SJSA1 (cell line): ENCODE results near the gene STRBP. TPM values are rescaled to one million over a fixed set of nuclear protein-coding genes. Genes with fewer than 3 reads are reported as not detected.

ENCODE experiments used
- DNase-seq, 2 experiments: peaks; one replicate each; pipeline ENCODE4 v3.0.0-alpha.2; 2015 to 2020; ENCODE audit warnings: low spot score in 2 of 2, low read depth in 1 of 2
- H3K27ac ChIP-seq: fragments of 250-450 bp; sonication (Bioruptor Pico); 2 replicates; pipeline ENCODE4 v1.5.1; 2020; ENCODE audit warnings: mild to moderate bottlenecking, moderate library complexity
- H3K27me3 ChIP-seq: fragments of 250-450 bp; sonication (Bioruptor Pico); replicated peaks from 2 replicates; pipeline ENCODE4 v1.5.1; 2020; ENCODE audit warnings: mild to moderate bottlenecking, moderate library complexity
- H3K36me3 ChIP-seq: fragments of 250-450 bp; sonication (Bioruptor Pico); 2 replicates; pipeline ENCODE4 v1.5.1; 2020; ENCODE audit warnings: mild to moderate bottlenecking
- H3K4me1 ChIP-seq: fragments of 250-450 bp; sonication (Bioruptor Pico); replicated peaks from 2 replicates; pipeline ENCODE4 v1.6.1; 2021; ENCODE audit warnings: mild to moderate bottlenecking
- H3K4me3 ChIP-seq: fragments of 250-450 bp; sonication (Bioruptor Pico); 2 replicates; pipeline ENCODE4 v1.5.1; 2020; ENCODE audit warnings: mild to moderate bottlenecking
- H3K9me3 ChIP-seq: fragments of 250-450 bp; sonication (Bioruptor Pico); replicated peaks from 2 replicates; pipeline ENCODE4 v1.5.1; 2020; ENCODE audit warnings: mild to moderate bottlenecking
- total RNA-seq: library from RNA; depleted of rRNA; stranded (reverse); fragments of >200 nt; shearing (Covaris generic); gene quantifications from 2 replicates; pipeline ENCODE4 v1.2.3, GENCODE V29; 2014

The STRBP gene
- total RNA-seq, 1 experiment from 2014 or later: 5.3 TPM

DNA sequence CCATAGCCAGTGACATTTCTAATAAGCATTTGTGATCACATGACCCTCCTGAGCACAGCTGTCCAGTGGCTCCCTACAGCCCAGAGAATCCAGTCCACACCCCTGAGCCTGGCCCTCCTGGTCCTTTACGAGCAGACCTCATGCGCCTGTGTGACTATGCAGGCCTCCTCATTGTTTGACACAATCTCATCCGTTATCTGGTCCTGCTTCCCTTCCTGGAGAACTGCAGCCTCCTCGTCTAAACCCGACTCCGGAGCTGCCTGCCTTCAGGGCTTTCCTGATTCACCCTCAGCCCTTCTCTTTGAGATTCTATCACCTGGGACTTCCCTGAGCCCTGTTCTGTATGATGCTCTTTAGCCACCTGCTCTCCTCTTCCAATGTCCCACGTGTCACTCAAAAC is 155.2 kb downstream of the STRBP start:
- Histone ChIP-seq H3K4me1 (no peaks in the 10 kb centered on the region), H3K4me3 (no peak overlapping the region), H3K27ac (no peak overlapping the region), H3K36me3 (peaks cover under 1% of the 10 kb centered on the region; the same call in 1 of the 2 replicates), H3K27me3 (no peaks in the 10 kb centered on the region), H3K9me3 (no peaks in the 10 kb centered on the region)
- DNase-seq: no peak

DNA sequence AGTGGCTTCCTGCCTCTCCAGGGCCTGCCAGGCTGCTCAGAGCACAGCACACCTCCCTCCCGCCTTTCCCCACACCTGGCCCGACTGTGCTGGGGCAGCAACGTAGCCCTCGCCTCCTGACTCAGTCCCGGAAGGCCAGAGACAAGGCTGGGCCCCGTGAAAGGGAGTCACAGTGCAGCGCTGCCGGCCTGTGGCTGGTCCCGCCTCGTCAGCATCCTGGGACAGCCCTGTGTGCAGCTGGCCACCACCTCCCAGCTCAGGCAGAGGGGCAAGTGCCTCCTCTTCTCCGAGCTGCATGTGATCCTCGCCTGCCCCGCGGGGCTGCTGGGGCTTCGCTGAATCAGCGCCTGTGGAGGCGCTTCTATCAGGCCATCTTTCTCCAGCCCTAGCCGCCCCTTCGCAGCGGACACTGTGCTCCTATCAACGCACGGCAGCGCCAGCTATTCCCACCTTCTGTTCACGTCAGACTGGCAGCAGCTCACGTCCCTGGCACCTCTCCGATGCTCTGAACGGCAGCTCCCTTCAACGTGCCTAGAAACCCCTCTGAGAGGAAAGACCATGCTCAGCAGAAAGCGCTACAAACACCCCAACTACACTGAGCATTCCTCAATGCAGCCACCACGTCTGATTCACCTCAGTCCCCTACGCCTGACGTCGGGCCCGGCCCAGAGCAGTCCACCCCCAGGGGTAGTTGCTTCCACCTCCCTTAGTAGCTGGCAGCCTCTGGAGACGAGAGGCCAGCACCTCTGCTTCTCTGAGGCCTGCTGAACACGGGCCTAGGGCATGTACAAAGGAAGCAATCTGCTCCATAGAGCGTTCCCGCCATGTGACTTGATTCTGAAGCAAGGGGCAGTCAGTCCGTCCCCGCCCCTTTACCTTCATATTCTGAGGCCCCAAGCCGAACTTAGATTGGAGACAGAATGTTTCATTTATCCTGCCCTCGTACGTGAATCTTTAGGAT is 156.1 kb downstream of the STRBP start:
- DNase-seq: no peak
- Histone ChIP-seq H3K36me3 (peaks cover 3% of the 10 kb centered on the region; the same call in 1 of the 2 replicates), H3K27ac (no peak overlapping the region), H3K4me1 (no peaks in the 10 kb centered on the region), H3K9me3 (no peaks in the 10 kb centered on the region), H3K27me3 (no peaks in the 10 kb centered on the region), H3K4me3 (no peak overlapping the region)

DNA sequence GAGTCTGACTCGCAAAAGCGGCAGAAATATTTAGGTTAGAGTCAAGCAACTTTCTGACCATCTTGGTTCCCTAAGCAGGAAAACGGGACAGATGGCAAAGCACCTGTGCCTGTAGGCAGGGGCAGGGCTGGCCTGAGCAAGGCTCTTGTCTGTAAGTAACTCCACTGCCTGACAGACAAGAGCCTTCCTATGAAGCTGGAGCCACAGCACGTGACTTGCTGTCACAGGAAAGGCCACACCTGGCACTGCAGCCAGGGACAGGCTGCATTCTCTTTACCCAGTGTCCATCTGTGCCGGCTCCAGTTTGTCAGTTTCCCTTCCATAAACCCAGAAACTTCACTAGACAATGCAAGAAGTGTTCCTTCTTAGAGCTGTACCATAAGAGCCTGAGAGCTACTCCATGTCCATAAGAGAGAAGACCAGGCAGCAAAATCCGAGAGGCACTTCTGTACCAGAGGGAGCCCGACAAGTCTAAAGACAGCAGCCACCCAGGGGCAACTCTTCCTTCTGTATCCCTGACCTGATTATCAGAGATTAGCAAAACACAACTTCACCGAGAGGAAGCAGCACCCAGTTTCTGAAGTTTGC is 156.9 kb downstream of the STRBP start:
- no peak for DNase-seq
- Histone ChIP-seq H3K4me1 (no peaks in the 10 kb centered on the region), H3K27ac (no peak overlapping the region), H3K9me3 (no peaks in the 10 kb centered on the region), H3K4me3 (no peak overlapping the region), H3K36me3 (peaks cover 3% of the 10 kb centered on the region; the same call in 1 of the 2 replicates), H3K27me3 (no peaks in the 10 kb centered on the region)

DNA sequence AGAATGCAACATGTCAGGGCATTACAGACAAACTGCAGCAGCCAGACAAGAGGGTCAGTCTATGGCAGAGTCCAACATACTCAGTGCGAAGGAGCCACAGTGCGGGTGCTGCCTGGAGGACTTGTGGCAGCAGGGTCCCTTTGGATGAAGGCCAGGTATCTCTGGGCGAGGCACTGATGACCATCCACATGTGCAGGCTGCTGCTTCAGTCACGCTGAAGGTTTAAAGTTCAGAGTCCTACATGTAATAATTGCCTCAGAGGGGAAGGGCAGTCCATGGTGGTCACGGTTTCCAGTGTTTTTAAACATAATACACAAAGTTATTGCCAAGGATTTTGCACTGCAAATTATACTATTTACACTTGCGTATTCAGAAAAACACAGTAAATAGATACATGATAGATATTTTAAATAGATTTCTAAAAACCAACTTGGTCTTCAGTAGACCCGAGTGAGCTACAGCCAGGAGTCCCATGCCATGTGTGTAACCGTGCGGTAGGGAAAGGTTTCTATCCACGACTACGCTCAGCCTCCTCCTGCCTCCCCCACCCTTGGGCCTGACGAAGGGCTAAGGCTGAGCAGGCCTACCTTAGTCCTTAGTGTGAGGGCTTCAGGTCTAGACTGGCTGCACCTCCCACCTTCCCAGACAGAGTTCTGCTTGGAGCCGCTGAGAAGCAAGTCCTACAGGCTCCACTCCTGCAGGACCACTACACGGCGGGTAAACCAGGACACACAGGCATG is 158.7 kb downstream of the STRBP start:
- H3K36me3 ChIP-seq: peaks cover 6% of the 10 kb centered on the region; the same call in 1 of the 2 replicates
- H3K27ac ChIP-seq: no peak overlapping the region
- DNase-seq: no peak
- H3K4me3 ChIP-seq: no peak overlapping the region
- H3K9me3 ChIP-seq: no peaks in the 10 kb centered on the region
- no peaks in the 10 kb centered on the region for H3K27me3 ChIP-seq
- no peaks in the 10 kb centered on the region for H3K4me1 ChIP-seq

DNA sequence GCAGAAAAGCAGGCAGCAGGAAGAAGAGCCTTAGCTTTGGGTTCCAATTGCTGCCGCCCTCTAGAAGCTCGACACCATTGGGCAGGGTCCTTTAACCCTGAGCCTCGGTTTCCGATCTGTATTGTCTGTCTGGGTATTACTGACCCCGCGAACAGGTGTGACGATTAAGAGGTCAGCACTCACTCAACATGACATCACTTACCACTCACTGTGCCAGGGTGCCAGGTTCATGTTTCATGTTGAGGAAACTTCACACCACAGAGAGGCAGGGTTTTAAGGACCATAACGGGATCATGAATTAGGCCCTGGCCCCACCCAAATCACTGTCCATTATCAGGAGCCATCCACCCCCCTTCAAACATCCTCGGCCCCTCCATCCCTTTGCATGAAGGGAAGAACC is 159.4 kb downstream of the STRBP start:
- no peaks in the 10 kb centered on the region for H3K9me3 ChIP-seq
- no peak for DNase-seq

DNA sequence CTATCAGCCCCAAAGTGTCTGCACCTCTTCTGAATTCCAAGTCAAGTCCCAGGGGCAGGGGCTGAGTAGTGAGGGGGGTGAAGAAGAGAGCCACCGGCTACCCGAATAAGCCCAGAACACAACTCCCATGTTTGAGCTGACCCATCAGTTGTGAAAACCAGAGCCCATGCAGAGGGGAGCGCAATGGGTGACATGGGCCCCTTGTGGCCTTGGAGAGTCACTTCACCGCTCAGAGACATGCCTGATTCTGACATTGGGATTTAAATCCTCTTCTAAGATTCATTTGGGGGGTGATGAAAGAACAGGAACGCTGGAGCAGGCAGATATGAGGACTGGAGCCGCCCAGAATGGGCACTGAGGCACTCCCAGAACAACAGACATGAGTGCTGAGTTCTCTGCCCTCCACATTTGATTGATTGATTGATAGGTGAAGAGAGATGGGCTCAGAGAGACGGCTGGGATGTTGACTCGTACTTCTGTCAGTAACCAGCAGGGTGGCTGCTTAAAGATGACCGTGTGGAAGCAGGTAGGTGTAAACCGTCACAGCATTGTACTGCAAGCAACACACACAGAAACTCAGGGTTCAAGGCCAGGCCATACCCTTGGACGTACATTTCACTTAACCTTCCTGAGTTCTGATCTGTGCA is 160.6 kb downstream of the STRBP start:
- Histone ChIP-seq H3K9me3 (no peaks in the 10 kb centered on the region), H3K36me3 (peaks cover 14% of the 10 kb centered on the region), H3K4me1 (peaks cover 4% of the 10 kb centered on the region; the same call in 1 of the 2 replicates)

More for the DNA sequence above, 159.4 kb downstream of the STRBP start:
- Histone ChIP-seq H3K36me3 (peaks cover 9% of the 10 kb centered on the region; the same call in 1 of the 2 replicates), H3K4me1 (no peaks in the 10 kb centered on the region), H3K4me3 (no peak overlapping the region), H3K27ac (no peak overlapping the region), H3K27me3 (no peaks in the 10 kb centered on the region)

DNA sequence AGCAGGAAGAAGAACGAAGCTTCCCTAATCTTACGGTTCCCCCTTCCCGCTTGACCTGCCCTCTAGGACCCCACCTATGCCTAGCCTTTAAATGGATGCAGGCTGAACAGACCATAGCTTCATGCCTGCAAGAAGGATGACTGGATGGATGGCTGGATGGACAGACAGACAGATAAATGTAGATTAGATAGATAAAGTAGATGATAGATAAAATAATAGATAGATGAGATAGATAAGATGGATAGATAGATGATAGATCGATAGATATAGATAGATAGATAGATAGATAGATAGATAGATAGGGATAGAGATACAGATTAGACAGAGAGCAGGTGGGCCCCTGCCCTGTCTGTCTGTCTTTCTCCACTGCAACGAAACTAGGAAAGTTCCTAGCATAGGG is 162.9 kb downstream of the STRBP start:
- Histone ChIP-seq H3K4me3 (no peak overlapping the region), H3K27ac (no peak overlapping the region), H3K9me3 (no peaks in the 10 kb centered on the region), H3K27me3 (no peaks in the 10 kb centered on the region), H3K36me3 (peaks cover 24% of the 10 kb centered on the region), H3K4me1 (peaks cover 4% of the 10 kb centered on the region; the same call in 1 of the 2 replicates)
- no peak for DNase-seq

More for the DNA sequence above, 160.6 kb downstream of the STRBP start:
- Histone ChIP-seq H3K27me3 (no peaks in the 10 kb centered on the region), H3K27ac (no peak overlapping the region), H3K4me3 (no peak overlapping the region)
- DNase-seq: no peak

DNA sequence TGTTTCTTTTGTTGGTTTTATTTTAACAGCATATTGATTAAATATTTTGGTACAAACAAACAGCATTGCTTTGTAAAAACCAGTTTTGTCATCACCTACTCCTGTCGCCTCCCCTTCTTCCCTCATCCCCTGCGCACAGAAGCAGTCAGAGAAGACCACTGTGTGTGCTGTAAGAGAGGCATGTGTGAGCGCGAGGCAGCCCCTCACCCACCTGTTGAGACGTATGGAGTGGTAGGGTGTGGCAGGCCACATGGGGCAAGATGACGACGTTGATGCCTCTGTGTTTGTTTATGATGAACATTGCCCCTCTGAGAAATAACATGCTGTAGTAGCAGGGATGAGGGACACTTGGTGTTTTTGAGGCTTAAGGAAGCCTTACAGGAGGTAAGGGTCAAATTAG is 163.6 kb downstream of the STRBP start:
- Histone ChIP-seq H3K27me3 (no peaks in the 10 kb centered on the region), H3K36me3 (peaks cover 29% of the 10 kb centered on the region)

DNA sequence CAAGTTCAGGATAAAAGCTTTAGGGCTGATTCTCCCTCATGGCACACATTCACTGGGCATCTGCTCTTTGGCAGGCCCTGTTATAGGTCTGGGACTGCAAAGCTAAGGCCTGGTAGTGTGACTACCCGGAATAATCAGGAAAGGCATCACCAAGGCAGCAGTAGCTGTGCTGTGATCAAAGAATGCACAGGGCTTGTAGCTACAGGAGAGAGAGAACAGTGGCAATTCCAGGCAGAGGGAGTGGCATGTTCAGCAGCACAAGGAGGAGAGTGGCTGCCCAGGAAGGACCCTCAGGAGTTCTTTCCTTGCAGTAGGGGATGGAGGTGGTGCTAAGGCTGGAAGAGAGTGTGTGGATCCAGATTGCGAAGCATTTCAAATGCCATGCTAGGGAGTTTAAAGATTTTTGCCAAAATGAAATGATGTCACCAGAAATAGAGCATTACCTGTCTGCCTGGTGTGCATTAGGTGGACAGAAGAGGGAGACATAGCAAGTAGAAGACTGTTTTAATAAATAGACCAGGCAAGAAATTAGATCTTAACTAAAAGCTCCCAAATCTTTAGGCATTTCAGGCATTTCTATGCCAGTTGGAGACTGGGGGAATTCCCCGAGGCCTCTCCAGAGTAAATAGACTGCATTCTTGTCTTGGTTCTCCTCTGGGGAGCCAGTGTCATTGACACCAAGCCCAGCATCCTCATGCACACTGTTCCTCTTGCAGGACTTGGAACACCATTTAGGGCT is 165.8 kb downstream of the STRBP start:
- Histone ChIP-seq H3K27me3 (no peaks in the 10 kb centered on the region), H3K27ac (no peak overlapping the region), H3K4me1 (peaks cover 4% of the 10 kb centered on the region; the same call in 1 of the 2 replicates), H3K9me3 (no peaks in the 10 kb centered on the region), H3K36me3 (peaks cover 47% of the 10 kb centered on the region), H3K4me3 (no peak overlapping the region)
- DNase-seq: peak in 1 of 2 experiments; percentile 28

More for the DNA sequence above, 163.6 kb downstream of the STRBP start:
- Histone ChIP-seq H3K9me3 (no peaks in the 10 kb centered on the region), H3K4me1 (peaks cover 4% of the 10 kb centered on the region; the same call in 1 of the 2 replicates), H3K27ac (no peak overlapping the region), H3K4me3 (no peak overlapping the region)
- DNase-seq: no peak

DNA sequence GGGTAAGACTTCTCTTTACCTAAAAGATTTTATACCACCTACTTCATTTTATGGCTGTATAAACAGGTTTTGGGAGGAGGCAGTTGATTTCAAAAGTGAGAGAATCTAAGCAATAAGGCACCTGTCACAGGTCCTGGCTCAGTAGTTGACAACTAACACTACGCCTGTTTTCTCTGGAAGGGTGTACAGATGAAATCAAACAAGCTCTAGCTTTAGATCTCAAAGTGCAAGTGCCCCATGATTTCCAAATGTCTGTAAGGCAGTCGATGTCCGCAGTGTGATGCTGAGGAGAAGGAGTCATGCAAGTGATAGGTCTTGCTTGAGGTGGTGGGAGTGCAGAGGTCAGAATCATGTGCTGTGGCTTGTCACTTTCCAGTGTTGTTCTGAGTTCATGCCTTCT is 168.8 kb downstream of the STRBP start:
- DNase-seq: no peak
- Histone ChIP-seq H3K4me3 (no peak overlapping the region), H3K9me3 (no peaks in the 10 kb centered on the region), H3K4me1 (peaks cover 4% of the 10 kb centered on the region; the same call in 1 of the 2 replicates), H3K36me3 (peaks cover 62% of the 10 kb centered on the region), H3K27me3 (no peaks in the 10 kb centered on the region), H3K27ac (no peak overlapping the region)

DNA sequence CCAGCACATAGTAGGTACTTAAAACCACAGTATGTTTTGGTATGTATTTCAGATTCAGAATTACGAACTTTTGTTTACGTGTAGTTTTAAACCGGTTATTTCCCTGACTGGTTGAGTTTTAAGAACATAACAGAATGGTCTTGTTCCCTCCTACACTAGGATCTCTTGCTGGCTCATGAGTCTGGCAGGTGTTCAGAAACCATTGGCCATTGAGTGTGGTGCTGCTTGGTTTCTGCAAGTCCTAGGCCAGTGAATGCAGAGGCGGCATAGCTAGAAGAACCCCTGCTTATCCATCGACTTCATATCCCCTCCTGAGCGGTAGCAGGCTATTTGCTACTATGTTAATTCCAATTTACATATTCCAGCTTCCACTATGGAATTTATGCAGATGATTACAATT is 169.3 kb downstream of the STRBP start:
- no peaks in the 10 kb centered on the region for H3K9me3 ChIP-seq
- H3K4me3 ChIP-seq: no peak overlapping the region
- no peaks in the 10 kb centered on the region for H3K27me3 ChIP-seq
- peaks cover 61% of the 10 kb centered on the region for H3K36me3 ChIP-seq
- H3K4me1 ChIP-seq: peaks cover 4% of the 10 kb centered on the region; the same call in 1 of the 2 replicates
- no peak overlapping the region for H3K27ac ChIP-seq
- DNase-seq: no peak

DNA sequence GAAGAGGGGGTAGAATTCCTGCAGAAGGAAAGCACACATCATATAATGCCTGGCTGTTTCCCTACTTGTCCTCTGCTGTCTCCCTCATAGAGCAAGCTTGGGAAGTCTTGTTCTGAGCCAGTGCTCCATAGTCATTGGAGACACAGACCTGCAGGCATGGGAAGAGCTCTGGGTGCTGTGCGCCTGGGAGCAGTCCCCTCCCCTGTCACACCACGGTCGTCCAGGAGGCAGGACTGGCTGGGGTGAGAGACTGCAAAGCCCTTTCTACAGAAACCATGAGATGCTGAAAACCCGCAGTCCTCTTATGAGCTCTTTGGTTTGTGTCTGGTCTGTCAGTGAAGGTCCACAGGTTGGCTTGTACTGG is 170.3 kb downstream of the STRBP start:
- Histone ChIP-seq H3K4me1 (peaks cover 3% of the 10 kb centered on the region; the same call in 1 of the 2 replicates), H3K4me3 (no peak overlapping the region), H3K27ac (no peak overlapping the region), H3K27me3 (no peaks in the 10 kb centered on the region), H3K9me3 (no peaks in the 10 kb centered on the region), H3K36me3 (peaks cover 64% of the 10 kb centered on the region)
- DNase-seq: no peak
